Keratinocyte (primary cell): Measurements from ENCODE around the gene ELL. TPM values are rescaled to one million over a fixed set of nuclear protein-coding genes. Genes with fewer than 3 reads are reported as not detected.

Experiments
- DNase-seq: peaks from one replicate; pipeline ENCODE4 v3.0.0-alpha.2; 2011; ENCODE audit warnings: low read depth, missing footprints, low spot score
- FAIRE-seq: peaks from 2 replicates; lab custom pipeline; 2011; peaks lifted over from hg19 to GRCh38; lab: Jason Lieb, UNC
- H2AFZ ChIP-seq: 2 replicates; pipeline ENCODE4 v1.6.0; 2012; ENCODE audit warnings: low read length, control low read depth, inconsistent platforms; ENCODE audit not compliant: control insufficient read depth
- H3K27ac ChIP-seq: 2 replicates; pipeline ENCODE4 v1.5.1; 2011; ENCODE audit warnings: low read length; ENCODE audit not compliant: control insufficient read depth, insufficient read depth
- H3K27me3 ChIP-seq: 3 replicates; pipeline ENCODE4 v1.6.0; 2011; ENCODE audit warnings: low read length; ENCODE audit not compliant: control insufficient read depth, insufficient read depth; ENCODE audit errors: extremely low read depth
- H3K36me3 ChIP-seq, 2 experiments: 2 replicates in 1 of 2; 3 replicates in 1 of 2; pipeline ENCODE4 v1.5.1; 2011; ENCODE audit warnings: low read length in 2 of 2, mild to moderate bottlenecking in 1 of 2; ENCODE audit not compliant: control insufficient read depth in 2 of 2, insufficient read depth in 2 of 2; ENCODE audit errors: extremely low read depth in 1 of 2
- H3K4me1 ChIP-seq: 3 replicates; pipeline ENCODE4 v1.5.1; 2011; ENCODE audit warnings: low read length; ENCODE audit not compliant: control insufficient read depth, insufficient read depth; ENCODE audit errors: extremely low read depth
- H3K4me2 ChIP-seq: 3 replicates; pipeline ENCODE4 v1.6.0; 2011; ENCODE audit warnings: low read depth, low read length; ENCODE audit not compliant: control insufficient read depth, insufficient read depth; ENCODE audit errors: extremely low read depth
- H3K4me3 ChIP-seq, 3 experiments: fragments of 200-600 bp in 1 of 3; sonication (generic) in 1 of 3; 2 replicates in 2 of 3; 3 replicates in 1 of 3; pipeline ENCODE4 v1.5.1; 2011 to 2016; ENCODE audit warnings: low read length in 3 of 3, mild to moderate bottlenecking in 3 of 3, control low read depth in 2 of 3, inconsistent platforms in 1 of 3, low read depth in 1 of 3, mixed read lengths in 1 of 3, mixed run types in 1 of 3, moderate library complexity in 1 of 3; ENCODE audit not compliant: control insufficient read depth in 2 of 3, insufficient read depth in 2 of 3; ENCODE audit errors: extremely low read depth in 1 of 3
- H3K79me2 ChIP-seq: 2 replicates; pipeline ENCODE4 v1.6.0; 2012; ENCODE audit warnings: low read length; ENCODE audit not compliant: control insufficient read depth, insufficient read depth
- H3K9ac ChIP-seq: 3 replicates; pipeline ENCODE4 v1.6.0; 2011; ENCODE audit warnings: low read length; ENCODE audit not compliant: control insufficient read depth, insufficient read depth; ENCODE audit errors: extremely low read depth
- H3K9me1 ChIP-seq: 3 replicates; pipeline ENCODE4 v1.6.0; 2011; ENCODE audit warnings: low read length; ENCODE audit not compliant: control insufficient read depth, insufficient read depth; ENCODE audit errors: extremely low read depth
- H3K9me3 ChIP-seq: 2 replicates; pipeline ENCODE4 v1.5.1; 2012; ENCODE audit warnings: low read depth, low read length; ENCODE audit not compliant: control insufficient read depth
- H4K20me1 ChIP-seq: 3 replicates; pipeline ENCODE4 v1.6.0; 2011; ENCODE audit warnings: low read length; ENCODE audit not compliant: control insufficient read depth, insufficient read depth; ENCODE audit errors: extremely low read depth
- CTCF ChIP-seq, 3 experiments: IDR thresholded peaks in 1 of 3; conservative IDR thresholded peaks in 1 of 3; optimal IDR thresholded peaks in 1 of 3; 2 replicates in 2 of 3; 3 replicates in 1 of 3; pipeline versions ENCODE3 to v1.5.1; 2011; ENCODE audit warnings: low read length in 3 of 3, mild to moderate bottlenecking in 3 of 3, moderate library complexity in 2 of 3, control low read depth in 1 of 3, inconsistent platforms in 1 of 3; ENCODE audit not compliant: insufficient read depth in 2 of 3; ENCODE audit errors: extremely low read depth in 1 of 3
- EZH2 ChIP-seq: IDR thresholded peaks from one replicate; pipeline ENCODE4 v1.6.1; 2012; ENCODE audit warnings: inconsistent platforms, mild to moderate bottlenecking, low read length, moderate library complexity
- dilution Hi-C: fragments of 300-500 bp; cut with MboI; formaldehyde crosslinking; loops from one replicate; pipeline ENCODE4 v1.7.0; 2020; ENCODE audit warnings: low sequenced_read_pairs; ENCODE audit not compliant: extremely low pct_ligation_motif_present
- polyA plus RNA-seq, 5 experiments: library from polyadenylated mRNA; depleted of rRNA in 3 of 5; stranded (reverse) in 3 of 5; stranded (forward) in 1 of 5; unstranded in 1 of 5; fragments of >200 nt; gene quantifications; 1 replicate in 1 of 5; 2 replicates in 3 of 5; 3 replicates in 1 of 5; pipeline versions ENCODE4 v1.2.1 to v1.2.3, GENCODE V29; 2011 to 2012; ENCODE audit warnings: missing spikeins in 2 of 5, low read depth in 1 of 5, low replicate concordance in 1 of 5

The ELL gene
- polyA plus RNA-seq, 1 donor (not counting 4 experiments of a cell fraction or from before 2014, with no cell fraction given): 4.4 TPM

DNA sequence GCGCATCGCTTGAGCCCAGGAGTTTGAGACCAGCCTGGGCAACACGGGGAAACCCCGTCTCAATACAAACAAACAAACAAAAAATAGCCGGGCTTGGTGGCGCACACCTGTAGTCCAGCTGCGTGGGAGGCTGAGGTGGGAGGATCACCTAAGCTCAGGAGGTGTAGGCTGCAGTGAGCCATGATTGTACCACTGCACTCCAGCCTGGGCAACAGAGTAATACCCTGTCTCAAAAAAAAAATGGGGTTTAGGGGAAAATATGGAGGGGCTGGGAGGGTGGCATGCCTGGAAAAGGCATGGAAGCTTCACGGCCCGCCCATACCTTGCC is 82.0 kb downstream of the ELL start:
- Histone ChIP-seq H3K4me2 (no peak overlapping the region), H4K20me1 (no peaks in the 10 kb centered on the region), H3K27me3 (no peaks in the 10 kb centered on the region), H2AFZ (no peak overlapping the region), H3K9me3 (no peaks in the 10 kb centered on the region), H3K36me3 (peaks cover 12 to 22% of the 10 kb centered on the region in 2 experiments), H3K27ac (peak overlapping the region; percentile 8), H3K9me1 (peaks cover 12% of the 10 kb centered on the region), H3K79me2 (peaks cover 2% of the 10 kb centered on the region), H3K9ac (no peak overlapping the region), H3K4me1 (peaks cover 30% of the 10 kb centered on the region), H3K4me3 (no peak overlapping the region)
- TF ChIP-seq EZH2: no peak
- no peak for TF ChIP-seq CTCF (optimal IDR thresholded peaks at IDR 0.05 in 1 of 3, IDR thresholded peaks at IDR 0.05 in 1 of 3, conservative IDR thresholded peaks at IDR 0.05 in 1 of 3; ENCODE audit: extremely low read depth in 1 of 3, insufficient read depth in 2 of 3, low read length in 3 of 3)
- dilution Hi-C loops: no loop called here
- FAIRE-seq (no peak), DNase-seq (no peak)

- H3K4me2 ChIP-seq: peak overlapping the region; percentile 25
- dilution Hi-C loops: no loop called here
Measured at GRCh38 chr19:18439025-18439909, 82.6 kb downstream of the ELL start.

More at GRCh38 chr19:18439025-18439909, 82.6 kb downstream of the ELL start:
- no peaks in the 10 kb centered on the region for H3K27me3 ChIP-seq
- H3K9ac ChIP-seq: no peak overlapping the region
- DNase-seq: no peak
- FAIRE-seq: no peak
- no peak overlapping the region for H2AFZ ChIP-seq
- no peak overlapping the region for H3K4me3 ChIP-seq
- TF ChIP-seq CTCF (optimal IDR thresholded peaks at IDR 0.05 in 1 of 3, IDR thresholded peaks at IDR 0.05 in 1 of 3, conservative IDR thresholded peaks at IDR 0.05 in 1 of 3; ENCODE audit: extremely low read depth in 1 of 3, insufficient read depth in 2 of 3, low read length in 3 of 3): no peak
- TF ChIP-seq EZH2: no peak
- peaks cover 12% of the 10 kb centered on the region for H3K9me1 ChIP-seq
- peaks cover 2% of the 10 kb centered on the region for H3K79me2 ChIP-seq
- peaks cover 6 to 20% of the 10 kb centered on the region in 2 experiments for H3K36me3 ChIP-seq
- peaks cover 30% of the 10 kb centered on the region for H3K4me1 ChIP-seq
- H4K20me1 ChIP-seq: no peaks in the 10 kb centered on the region
- peak overlapping the region; percentile 37 for H3K27ac ChIP-seq
- H3K9me3 ChIP-seq: no peaks in the 10 kb centered on the region
